ENCODE data around the gene C19orf18. TPM values are rescaled to one million over a fixed set of nuclear protein-coding genes. Genes with fewer than 3 reads are reported as not detected.

The C19orf18 gene
- polyA plus RNA-seq, 1 donor (not counting 4 experiments of a cell fraction or from before 2014, with no cell fraction given), result 0.59 TPM

- TF ChIP-seq CTCF (optimal IDR thresholded peaks at IDR 0.05 in 1 of 3, IDR thresholded peaks at IDR 0.05 in 1 of 3, conservative IDR thresholded peaks at IDR 0.05 in 1 of 3; ENCODE audit: extremely low read depth in 1 of 3, insufficient read depth in 2 of 3, low read length in 3 of 3) (no peak), EZH2 (IDR thresholded peaks at IDR 0.05; ENCODE audit: low read length) (no peak)
- Histone ChIP-seq H3K4me3 (ENCODE audit: control insufficient read depth in 2 of 3, extremely low read depth in 1 of 3, insufficient read depth in 2 of 3, low read depth in 1 of 3, low read length in 3 of 3) (no peak overlapping the region), H2AFZ (ENCODE audit: control insufficient read depth, low read length) (no peak overlapping the region), H3K4me1 (ENCODE audit: control insufficient read depth, extremely low read depth, insufficient read depth, low read length) (no peaks in the 10 kb centered on the region), H3K27ac (ENCODE audit: control insufficient read depth, insufficient read depth, low read length) (no peak overlapping the region), H4K20me1 (ENCODE audit: control insufficient read depth, extremely low read depth, insufficient read depth, low read length) (no peaks in the 10 kb centered on the region), H3K36me3 (ENCODE audit: control insufficient read depth in 2 of 2, extremely low read depth in 1 of 2, insufficient read depth in 2 of 2, low read length in 2 of 2) (peaks cover 0 to 5% of the 10 kb centered on the region in 2 experiments), H3K9me1 (ENCODE audit: control insufficient read depth, extremely low read depth, insufficient read depth, low read length) (no peaks in the 10 kb centered on the region), H3K79me2 (ENCODE audit: control insufficient read depth, insufficient read depth, low read length) (peaks cover 5% of the 10 kb centered on the region), H3K9me3 (ENCODE audit: control insufficient read depth, low read depth, low read length) (no peaks in the 10 kb centered on the region), H3K27me3 (ENCODE audit: control insufficient read depth, extremely low read depth, insufficient read depth, low read length) (no peaks in the 10 kb centered on the region), H3K4me2 (ENCODE audit: control insufficient read depth, extremely low read depth, insufficient read depth, low read depth, low read length) (peak overlapping the region; percentile 88), H3K9ac (ENCODE audit: control insufficient read depth, extremely low read depth, insufficient read depth, low read length) (no peak overlapping the region)
- FAIRE-seq (no peak), DNase-seq (ENCODE audit: low read depth, low spot score) (no peak)
- dilution Hi-C loops (cut with MboI; ENCODE audit: extremely low pct_ligation_motif_present, low sequenced_read_pairs), result no loop called here
Observed at GRCh38 chr19:57935731-57936130, 38.6 kb downstream of the C19orf18 start.

GRCh38 chr19:57934820-57935665 lies 39.3 kb downstream of the C19orf18 start, which contains the start of gene ZNF418:
Gene ZNF418, minus strand, starts transcription at chr19:57935402. Its CDS starts 1,580 bp downstream, at chr19:57933822.
- Histone ChIP-seq H3K4me3 (ENCODE audit: control insufficient read depth in 2 of 3, extremely low read depth in 1 of 3, insufficient read depth in 2 of 3, low read depth in 1 of 3, low read length in 3 of 3) (peak within 1 kb of the TSS; percentile 58 to 82 (median 81)), H3K9me1 (ENCODE audit: control insufficient read depth, extremely low read depth, insufficient read depth, low read length) (no peaks in the 10 kb centered on the region), H3K36me3 (ENCODE audit: control insufficient read depth in 2 of 2, extremely low read depth in 1 of 2, insufficient read depth in 2 of 2, low read length in 2 of 2) (peaks cover 0 to 8% of the 10 kb centered on the region in 2 experiments), H3K9me3 (ENCODE audit: control insufficient read depth, low read depth, low read length) (no peaks in the 10 kb centered on the region), H4K20me1 (ENCODE audit: control insufficient read depth, extremely low read depth, insufficient read depth, low read length) (no peaks in the 10 kb centered on the region), H2AFZ (ENCODE audit: control insufficient read depth, low read length) (peak within 1 kb of the TSS; percentile 95), H3K4me2 (ENCODE audit: control insufficient read depth, extremely low read depth, insufficient read depth, low read depth, low read length) (peak within 1 kb of the TSS; percentile 88), H3K79me2 (ENCODE audit: control insufficient read depth, insufficient read depth, low read length) (peaks cover 5% of the 10 kb centered on the region), H3K4me1 (ENCODE audit: control insufficient read depth, extremely low read depth, insufficient read depth, low read length) (no peaks in the 10 kb centered on the region), H3K9ac (ENCODE audit: control insufficient read depth, extremely low read depth, insufficient read depth, low read length) (peak within 1 kb of the TSS; percentile 77), H3K27me3 (ENCODE audit: control insufficient read depth, extremely low read depth, insufficient read depth, low read length) (no peaks in the 10 kb centered on the region), H3K27ac (ENCODE audit: control insufficient read depth, insufficient read depth, low read length) (peak within 1 kb of the TSS; percentile 62)
- dilution Hi-C loops (cut with MboI; ENCODE audit: extremely low pct_ligation_motif_present, low sequenced_read_pairs), result no loop called here
- peak; percentile 96 for FAIRE-seq
- no peak for DNase-seq (ENCODE audit: low read depth, low spot score)
- TF ChIP-seq EZH2 (IDR thresholded peaks at IDR 0.05; ENCODE audit: low read length) (no peak), CTCF (optimal IDR thresholded peaks at IDR 0.05 in 1 of 3, IDR thresholded peaks at IDR 0.05 in 1 of 3, conservative IDR thresholded peaks at IDR 0.05 in 1 of 3; ENCODE audit: extremely low read depth in 1 of 3, insufficient read depth in 2 of 3, low read length in 3 of 3) (no peak)
